ENCODE measurements around the gene WNT11.

Gene WNT11

DNA sequence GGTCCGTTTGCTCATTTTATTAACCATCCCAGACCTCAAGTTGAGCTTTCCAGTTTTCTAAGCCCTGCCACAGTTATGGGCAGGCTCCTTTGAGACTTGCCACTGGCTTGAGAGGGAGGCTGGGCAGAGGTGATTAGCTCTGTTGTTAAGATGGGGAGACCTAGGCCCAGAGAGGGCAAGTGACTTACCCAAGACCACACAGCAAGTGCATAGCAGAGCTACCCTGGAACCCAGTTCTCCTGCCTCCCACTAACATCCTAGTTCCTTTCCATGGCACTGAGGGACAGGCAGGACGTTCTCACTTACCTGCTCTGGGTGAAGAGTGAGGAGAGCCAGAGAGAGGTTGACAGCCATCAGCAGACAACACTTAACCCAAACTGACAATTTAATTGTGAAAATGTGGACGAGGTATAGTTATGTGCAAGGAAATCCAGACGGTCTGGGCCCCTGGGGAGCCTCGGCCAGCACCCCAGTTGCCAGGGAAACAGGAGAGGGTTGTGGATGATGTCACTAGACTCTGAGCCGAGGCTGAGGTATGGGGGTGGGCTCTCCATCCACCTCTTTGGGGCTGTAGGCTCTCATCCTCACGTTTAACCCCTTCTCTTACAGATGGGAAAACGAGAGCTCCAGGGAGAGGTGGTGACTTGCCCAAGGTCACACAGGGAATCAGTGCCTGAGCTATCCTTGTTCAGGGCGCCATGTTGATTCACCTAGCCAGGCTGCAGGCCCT, 12.3 kb upstream of the WNT11 start:
- no peak overlapping the region for H3K27ac ChIP-seq
- DNase-seq (ENCODE audit: low spot score), result no peak
- H3K4me3 ChIP-seq, result no peak overlapping the region
- TF ChIP-seq, protein P1, sequence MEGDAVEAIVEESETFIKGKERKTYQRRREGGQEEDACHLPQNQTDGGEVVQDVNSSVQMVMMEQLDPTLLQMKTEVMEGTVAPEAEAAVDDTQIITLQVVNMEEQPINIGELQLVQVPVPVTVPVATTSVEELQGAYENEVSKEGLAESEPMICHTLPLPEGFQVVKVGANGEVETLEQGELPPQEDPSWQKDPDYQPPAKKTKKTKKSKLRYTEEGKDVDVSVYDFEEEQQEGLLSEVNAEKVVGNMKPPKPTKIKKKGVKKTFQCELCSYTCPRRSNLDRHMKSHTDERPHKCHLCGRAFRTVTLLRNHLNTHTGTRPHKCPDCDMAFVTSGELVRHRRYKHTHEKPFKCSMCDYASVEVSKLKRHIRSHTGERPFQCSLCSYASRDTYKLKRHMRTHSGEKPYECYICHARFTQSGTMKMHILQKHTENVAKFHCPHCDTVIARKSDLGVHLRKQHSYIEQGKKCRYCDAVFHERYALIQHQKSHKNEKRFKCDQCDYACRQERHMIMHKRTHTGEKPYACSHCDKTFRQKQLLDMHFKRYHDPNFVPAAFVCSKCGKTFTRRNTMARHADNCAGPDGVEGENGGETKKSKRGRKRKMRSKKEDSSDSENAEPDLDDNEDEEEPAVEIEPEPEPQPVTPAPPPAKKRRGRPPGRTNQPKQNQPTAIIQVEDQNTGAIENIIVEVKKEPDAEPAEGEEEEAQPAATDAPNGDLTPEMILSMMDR (IDR thresholded peaks at IDR 0.05), result no peak

DNA sequence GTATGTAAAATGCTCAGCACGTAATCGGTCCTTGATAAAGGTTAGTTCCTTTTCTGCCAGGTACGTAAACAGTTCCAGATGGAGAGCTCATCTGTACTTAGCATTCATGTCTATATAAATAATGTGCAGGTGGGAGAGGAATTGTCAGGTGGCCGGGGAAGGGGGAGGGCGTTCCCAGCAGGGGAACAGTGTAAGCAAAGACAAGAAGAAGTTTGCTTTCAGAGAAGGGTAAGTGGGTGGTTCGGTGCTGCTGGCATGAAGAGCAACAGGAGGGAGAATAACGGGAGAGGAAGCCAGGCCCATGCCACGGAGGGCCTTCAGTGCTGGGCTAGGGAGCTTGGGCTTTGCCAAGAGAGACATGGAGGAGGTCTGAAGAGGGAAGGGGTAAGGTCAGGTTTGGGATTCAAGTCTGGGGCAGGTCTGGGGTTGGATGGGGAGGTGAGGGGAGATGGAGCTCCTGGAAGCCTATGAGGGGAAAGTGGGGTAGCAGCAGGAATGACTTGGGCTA, 11.4 kb upstream of the WNT11 start:
- no peak overlapping the region for H3K27ac ChIP-seq
- H3K4me3 ChIP-seq, result no peak overlapping the region
- TF ChIP-seq, protein P1 (IDR thresholded peaks at IDR 0.05), result no peak
- DNase-seq (ENCODE audit: low spot score), result no peak

DNA sequence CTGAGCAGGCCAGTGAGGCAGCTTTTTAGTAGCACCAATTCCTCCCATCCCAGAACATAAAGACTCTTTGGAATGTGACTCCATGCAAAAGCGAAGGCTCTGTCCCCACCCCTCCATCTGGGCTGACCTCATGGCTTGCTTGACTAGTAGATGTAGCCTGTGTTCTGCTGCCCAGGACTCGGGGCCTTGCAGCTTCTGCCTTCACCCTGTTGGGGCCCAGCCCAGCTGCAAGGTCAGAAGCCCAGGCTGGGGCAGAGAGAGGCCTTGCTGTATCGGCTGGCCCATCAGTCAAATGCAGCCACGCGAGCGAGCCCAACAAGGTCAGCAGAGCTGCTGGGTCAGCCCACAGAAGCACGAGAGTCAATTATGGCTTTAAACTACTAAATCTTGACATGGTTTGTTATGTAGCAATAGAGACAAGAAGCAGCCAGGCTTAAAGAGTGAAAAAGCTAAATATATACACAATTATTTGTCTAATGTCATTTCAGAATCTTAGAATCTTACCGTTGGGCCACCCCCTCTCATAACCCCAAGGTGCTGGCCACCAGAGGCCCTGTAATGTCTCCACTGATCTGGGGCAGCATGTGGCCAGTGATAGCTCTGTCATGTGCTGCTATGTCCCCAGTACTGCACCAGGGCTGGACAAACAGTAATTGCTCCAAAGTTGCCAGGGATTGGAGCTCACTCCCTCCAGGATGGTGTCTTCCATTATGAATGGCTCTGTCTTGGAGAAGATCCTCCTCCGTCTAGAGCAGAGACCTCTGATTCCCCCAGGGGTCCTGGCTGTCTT, 10.4 kb upstream of the WNT11 start:
- Histone ChIP-seq H3K27ac (no peak overlapping the region), H3K4me3 (no peak overlapping the region)
- DNase-seq (ENCODE audit: low spot score), result no peak
- TF ChIP-seq, protein P1 (IDR thresholded peaks at IDR 0.05), result no peak

DNA sequence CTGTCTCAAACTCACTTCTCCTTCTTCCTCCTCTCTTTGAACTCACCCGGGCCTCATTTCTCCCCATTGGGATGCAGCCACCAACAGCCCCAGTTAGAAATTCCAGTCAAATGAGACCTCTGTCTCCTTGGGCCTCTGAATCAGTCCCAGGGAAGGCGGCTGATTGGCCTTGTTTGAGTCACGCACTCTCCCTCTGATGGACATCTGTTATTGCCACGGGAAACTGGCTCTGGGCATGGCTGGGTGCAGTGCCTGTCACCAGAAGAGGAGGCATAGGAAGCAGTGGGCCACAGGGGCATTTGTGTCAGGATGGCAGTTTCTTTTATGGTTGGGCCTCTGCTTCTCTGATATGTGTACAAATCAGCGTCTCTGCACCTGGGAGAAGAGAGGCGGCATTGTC, 9.6 kb upstream of the WNT11 start:
- no peak for DNase-seq (ENCODE audit: low spot score)
- TF ChIP-seq, protein P1 (IDR thresholded peaks at IDR 0.05), result no peak
- H3K4me3 ChIP-seq, result no peak overlapping the region
- H3K27ac ChIP-seq, result no peak overlapping the region

DNA sequence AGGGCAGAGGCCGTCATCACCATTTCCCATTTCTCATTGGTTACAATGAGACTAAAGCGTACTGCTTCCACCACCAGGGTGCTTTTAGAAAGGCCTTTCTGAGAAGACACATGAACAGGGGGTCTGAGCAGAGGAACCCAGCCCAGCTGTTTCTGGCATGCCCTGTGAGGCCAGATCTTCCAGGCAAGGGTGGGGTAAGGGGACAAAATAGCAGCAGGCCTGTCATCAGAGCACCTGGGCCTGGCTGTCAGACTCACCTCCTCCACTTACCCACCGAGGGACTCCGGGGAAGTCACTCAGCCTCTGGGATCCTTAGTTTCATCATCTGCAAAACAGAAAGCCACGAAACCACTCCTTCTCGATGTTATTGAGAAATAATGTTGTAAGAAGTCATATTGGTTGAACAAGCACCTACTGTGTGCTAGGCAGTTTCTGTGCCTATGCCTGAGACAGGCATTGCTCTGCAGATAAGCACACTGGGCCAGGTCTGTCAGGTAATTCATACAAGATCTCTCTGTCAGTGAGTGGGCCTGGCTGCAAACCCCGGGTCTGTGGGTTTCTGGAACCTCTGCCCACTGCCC, 8.8 kb upstream of the WNT11 start:
- DNase-seq (ENCODE audit: low spot score), result no peak
- Histone ChIP-seq H3K27ac (no peak overlapping the region), H3K4me3 (no peak overlapping the region)
- TF ChIP-seq, protein P1 (IDR thresholded peaks at IDR 0.05), result no peak

DNA sequence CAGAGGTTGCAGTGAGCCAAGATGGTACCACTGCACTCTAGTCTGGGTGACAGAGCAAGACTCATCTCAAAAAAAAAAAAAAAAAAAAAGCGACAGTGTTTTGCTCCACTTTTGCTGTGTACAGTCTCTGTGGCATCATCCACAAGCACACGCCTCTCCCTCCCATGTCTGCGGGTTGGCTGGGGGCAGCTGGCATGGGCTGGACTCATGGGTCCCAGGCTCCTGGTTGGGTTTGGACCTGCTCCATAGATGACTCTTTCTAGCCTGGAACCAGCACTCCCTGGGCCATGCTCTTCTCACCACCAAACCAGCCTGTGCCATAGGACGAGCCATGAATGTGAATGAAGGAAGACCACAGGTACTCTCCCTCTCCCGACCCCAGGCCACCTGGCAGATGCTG, 7.9 kb upstream of the WNT11 start:
- DNase-seq (ENCODE audit: low spot score), result no peak
- no peak overlapping the region for H3K4me3 ChIP-seq
- no peak overlapping the region for H3K27ac ChIP-seq
- TF ChIP-seq, protein P1 (IDR thresholded peaks at IDR 0.05), result no peak
